OCI-LY1 (cell line): ENCODE measurements around the gene RASGEF1B.

Experiments used
- H2AFZ ChIP-seq: fragments of 200-600 bp; sonication (generic), shearing (Covaris generic); 2 replicates; pipeline ENCODE4 v1.6.0; 2014; ENCODE audit warnings: antibody characterized with exemption, mild to moderate bottlenecking, low read length
- H3F3A ChIP-seq: fragments of 200-600 bp; sonication (generic), shearing (Covaris generic); 2 replicates; pipeline ENCODE4 v1.6.0; 2014; ENCODE audit warnings: mild to moderate bottlenecking, antibody characterized with exemption, low read length, moderate library complexity; ENCODE audit not compliant: insufficient read depth
- H3K27ac ChIP-seq: fragments of 200-600 bp; sonication (generic); 2 replicates; pipeline ENCODE4 v1.5.1; 2014; ENCODE audit warnings: low read length, mixed run types, mild to moderate bottlenecking, low read depth; ENCODE audit not compliant: poor library complexity, severe bottlenecking
- H3K27me3 ChIP-seq: fragments of 200-600 bp; sonication (generic); 2 replicates; pipeline ENCODE4 v1.6.0; 2014; ENCODE audit warnings: antibody characterized with exemption, mild to moderate bottlenecking, low read length, moderate library complexity; ENCODE audit not compliant: insufficient read depth
- H3K36me3 ChIP-seq: fragments of 200-600 bp; sonication (generic); 2 replicates; pipeline ENCODE4 v1.6.1; 2014; ENCODE audit warnings: mild to moderate bottlenecking, antibody characterized with exemption, low read length, moderate library complexity, mixed read lengths; ENCODE audit not compliant: insufficient read depth
- H3K4me1 ChIP-seq: fragments of 200-600 bp; sonication (generic); 2 replicates; pipeline ENCODE4 v1.5.1; 2014; ENCODE audit warnings: mild to moderate bottlenecking, low read length, moderate library complexity; ENCODE audit not compliant: insufficient read depth, severe bottlenecking
- H3K4me2 ChIP-seq: fragments of 200-600 bp; sonication (generic), shearing (Covaris generic); 2 replicates; pipeline ENCODE4 v1.6.1; 2014; ENCODE audit warnings: low read length
- H3K4me3 ChIP-seq: fragments of 200-600 bp; sonication (generic); 2 replicates; pipeline ENCODE4 v1.5.1; 2014; ENCODE audit warnings: low read length, low read depth, mild to moderate bottlenecking, mixed read lengths; ENCODE audit not compliant: poor library complexity, severe bottlenecking
- H3K79me2 ChIP-seq: fragments of 200-600 bp; shearing (Covaris generic); 2 replicates; pipeline ENCODE4 v1.6.1; 2016; ENCODE audit warnings: mixed run types, low read length, mixed read lengths; ENCODE audit not compliant: insufficient read depth
- H3K9ac ChIP-seq: fragments of 200-600 bp; sonication (generic), shearing (Covaris generic); 2 replicates; pipeline ENCODE4 v1.6.1; 2014; ENCODE audit warnings: mild to moderate bottlenecking, low read length, mixed read lengths
- H3K9me2 ChIP-seq: fragments of 200-600 bp; sonication (generic), shearing (Covaris generic); 2 replicates; pipeline ENCODE4 v1.6.1; 2014; ENCODE audit warnings: low read depth, mild to moderate bottlenecking, low read length, mixed read lengths
- H3K9me3 ChIP-seq: fragments of 200-600 bp; shearing (Covaris generic); 2 replicates; pipeline ENCODE4 v1.6.1; 2014; ENCODE audit warnings: low read length, mixed read lengths
- H4K20me1 ChIP-seq: fragments of 200-600 bp; sonication (generic), shearing (Covaris generic); 2 replicates; pipeline ENCODE4 v1.6.0; 2016; ENCODE audit warnings: mild to moderate bottlenecking, low read length; ENCODE audit not compliant: insufficient read depth
- EZH2 ChIP-seq: fragments of 200-600 bp; sonication (generic), shearing (Covaris generic); IDR thresholded peaks from 2 replicates; pipeline ENCODE4 v1.8.0; 2017; ENCODE audit warnings: borderline replicate concordance, mixed run types, mild to moderate bottlenecking, antibody characterized with exemption, low read length, moderate library complexity, mixed read lengths
- TF ChIP-seq, protein P1 (sequence below): fragments of 200-600 bp; sonication (generic), shearing (Covaris generic); IDR thresholded peaks from 2 replicates; pipeline ENCODE4 v1.5.1; 2017; ENCODE audit warnings: mild to moderate bottlenecking, antibody characterized with exemption, low read length, moderate library complexity, mixed read lengths

The RASGEF1B gene

DNA sequence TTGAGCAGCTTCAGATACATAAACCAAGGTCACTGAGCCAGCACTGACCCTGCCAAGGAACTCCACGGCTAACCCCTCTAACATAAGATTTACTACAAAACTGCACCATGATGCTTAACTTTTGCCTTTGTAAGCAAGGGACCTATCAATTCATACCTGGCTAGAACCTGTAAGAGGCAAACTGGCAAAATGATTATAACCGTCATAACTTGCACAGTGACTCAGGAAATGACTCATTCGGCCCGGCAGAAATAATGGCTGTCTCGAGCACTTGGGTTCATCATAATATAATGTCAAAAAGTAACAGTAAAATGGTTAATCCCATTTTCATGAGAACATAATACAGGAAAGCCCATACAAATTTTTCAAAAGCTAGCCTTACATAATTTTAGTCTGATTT is 17.2 kb downstream of the RASGEF1B start:
- Histone ChIP-seq H4K20me1 (no peaks in the 10 kb centered on the region), H3K79me2 (peaks cover 11% of the 10 kb centered on the region), H2AFZ (no peak overlapping the region), H3K9me2 (no peaks in the 10 kb centered on the region), H3K27me3 (no peaks in the 10 kb centered on the region), H3K4me1 (peaks cover 14% of the 10 kb centered on the region), H3K4me3 (no peak overlapping the region), H3K9me3 (no peaks in the 10 kb centered on the region), H3K9ac (no peak overlapping the region), H3K27ac (no peak overlapping the region), H3K4me2 (no peak overlapping the region), H3K36me3 (peaks cover 96% of the 10 kb centered on the region), H3F3A (no peaks in the 10 kb centered on the region)
- TF ChIP-seq EZH2: no peak
- TF ChIP-seq, protein P1, sequence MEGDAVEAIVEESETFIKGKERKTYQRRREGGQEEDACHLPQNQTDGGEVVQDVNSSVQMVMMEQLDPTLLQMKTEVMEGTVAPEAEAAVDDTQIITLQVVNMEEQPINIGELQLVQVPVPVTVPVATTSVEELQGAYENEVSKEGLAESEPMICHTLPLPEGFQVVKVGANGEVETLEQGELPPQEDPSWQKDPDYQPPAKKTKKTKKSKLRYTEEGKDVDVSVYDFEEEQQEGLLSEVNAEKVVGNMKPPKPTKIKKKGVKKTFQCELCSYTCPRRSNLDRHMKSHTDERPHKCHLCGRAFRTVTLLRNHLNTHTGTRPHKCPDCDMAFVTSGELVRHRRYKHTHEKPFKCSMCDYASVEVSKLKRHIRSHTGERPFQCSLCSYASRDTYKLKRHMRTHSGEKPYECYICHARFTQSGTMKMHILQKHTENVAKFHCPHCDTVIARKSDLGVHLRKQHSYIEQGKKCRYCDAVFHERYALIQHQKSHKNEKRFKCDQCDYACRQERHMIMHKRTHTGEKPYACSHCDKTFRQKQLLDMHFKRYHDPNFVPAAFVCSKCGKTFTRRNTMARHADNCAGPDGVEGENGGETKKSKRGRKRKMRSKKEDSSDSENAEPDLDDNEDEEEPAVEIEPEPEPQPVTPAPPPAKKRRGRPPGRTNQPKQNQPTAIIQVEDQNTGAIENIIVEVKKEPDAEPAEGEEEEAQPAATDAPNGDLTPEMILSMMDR: no peak

DNA sequence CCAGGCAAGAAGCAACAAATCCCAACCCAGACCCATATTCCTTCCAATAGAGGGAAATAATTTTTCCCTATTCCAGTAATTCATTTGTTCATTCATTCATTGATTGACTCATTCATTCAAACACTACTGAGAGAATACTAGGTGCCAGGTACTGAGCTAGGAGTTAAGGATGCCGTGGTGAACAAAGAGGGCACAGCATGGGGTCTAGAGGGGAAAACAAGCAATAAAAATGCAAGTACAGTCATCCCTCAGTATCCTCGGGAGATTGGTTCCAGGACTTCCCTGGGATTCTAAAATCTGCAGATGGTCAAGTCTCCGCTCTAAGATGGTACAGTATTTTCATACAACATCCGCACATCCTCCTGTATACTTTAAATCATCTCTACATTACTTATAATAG is 18.7 kb downstream of the RASGEF1B start:
- no peak overlapping the region for H2AFZ ChIP-seq
- H3K9me2 ChIP-seq: no peaks in the 10 kb centered on the region
- no peak for TF ChIP-seq EZH2
- TF ChIP-seq, protein P1: no peak
- peaks cover 96% of the 10 kb centered on the region for H3K36me3 ChIP-seq
- H3K4me1 ChIP-seq: peaks cover 14% of the 10 kb centered on the region
- H3K9me3 ChIP-seq: no peaks in the 10 kb centered on the region
- no peaks in the 10 kb centered on the region for H3F3A ChIP-seq
- H4K20me1 ChIP-seq: no peaks in the 10 kb centered on the region
- H3K79me2 ChIP-seq: 0 out of 2 replicates have a peak, but pooled peaks cover 1% of the 10 kb centered on the region
- H3K4me2 ChIP-seq: no peak overlapping the region
- H3K27ac ChIP-seq: no peak overlapping the region
- no peaks in the 10 kb centered on the region for H3K27me3 ChIP-seq
- no peak overlapping the region for H3K4me3 ChIP-seq
- no peak overlapping the region for H3K9ac ChIP-seq

DNA sequence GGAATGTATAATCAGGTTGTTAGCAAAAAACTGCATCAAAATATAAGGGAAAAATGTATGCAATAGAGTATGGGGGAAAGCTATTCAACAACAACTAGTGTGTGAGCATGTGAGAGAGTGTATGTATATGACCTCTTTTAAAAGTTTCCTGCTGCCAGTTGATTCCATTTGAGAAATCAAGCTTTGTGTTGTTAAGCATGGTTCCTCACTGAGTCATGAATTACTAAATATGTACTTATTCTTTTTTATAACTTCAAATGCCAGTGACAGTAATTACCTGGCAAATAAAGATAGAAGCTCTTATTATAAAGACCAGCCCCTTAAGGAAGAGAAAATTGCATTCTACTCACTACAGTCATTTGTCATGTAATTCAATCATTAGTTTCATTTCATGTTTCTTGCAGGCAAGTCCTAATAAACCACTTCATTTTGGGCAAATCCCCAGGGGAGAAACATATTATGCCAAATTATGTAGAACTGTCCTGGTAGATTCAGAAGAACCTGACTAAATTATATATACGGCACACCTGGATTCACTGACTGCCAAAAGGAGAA is 19.2 kb downstream of the RASGEF1B start:
- TF ChIP-seq EZH2: no peak
- TF ChIP-seq, protein P1: no peak
- no peaks in the 10 kb centered on the region for H3K9me2 ChIP-seq
- H3K27ac ChIP-seq: no peak overlapping the region
- H3K9me3 ChIP-seq: no peaks in the 10 kb centered on the region
- no peaks in the 10 kb centered on the region for H3K27me3 ChIP-seq
- no peak overlapping the region for H3K9ac ChIP-seq
- no peak overlapping the region for H3K4me3 ChIP-seq
- peaks cover 96% of the 10 kb centered on the region for H3K36me3 ChIP-seq
- no peaks in the 10 kb centered on the region for H3K79me2 ChIP-seq
- peaks cover 14% of the 10 kb centered on the region for H3K4me1 ChIP-seq
- no peaks in the 10 kb centered on the region for H4K20me1 ChIP-seq
- H3K4me2 ChIP-seq: no peak overlapping the region
- H2AFZ ChIP-seq: no peak overlapping the region
- no peaks in the 10 kb centered on the region for H3F3A ChIP-seq
